OCI-LY7 (cell line): Measurements from ENCODE around the gene TMEM271. TPM values are rescaled to one million over a fixed set of nuclear protein-coding genes. Genes with fewer than 3 reads are reported as not detected.

Experiments used
- BruUV-seq: library from RNA; stranded (reverse); fragments of 400-500 nt; replicated peaks from 2 replicates; lab custom pipeline; 2021; lab: Mats Ljungman, UMichigan
- CTCF ChIA-PET: fragments of 300-600 bp; sonication (Branson Sonifier 250); formaldehyde crosslinking; loops from one replicate; lab custom pipeline; 2022; ENCODE audit warnings: antibody characterized with exemption; ENCODE audit not compliant: unreplicated experiment; lab: Charles Lee
- POLR2A ChIA-PET: fragments of 300-600 bp; sonication (Branson Sonifier 250); formaldehyde crosslinking; loops from one replicate; lab custom pipeline; 2022; ENCODE audit warnings: antibody characterized with exemption; lab: Charles Lee
- DNase-seq: peaks from one replicate; pipeline ENCODE4 v3.0.0-alpha.2; 2015; ENCODE audit warnings: low spot score
- H2AFZ ChIP-seq: fragments of 200-600 bp; sonication (generic), shearing (Covaris generic); 2 replicates; pipeline ENCODE4 v1.6.1; 2014; ENCODE audit warnings: mild to moderate bottlenecking, antibody characterized with exemption, low read length, moderate library complexity
- H3K27ac ChIP-seq: fragments of 200-600 bp; sonication (generic); 2 replicates; pipeline ENCODE4 v1.5.1; 2014; ENCODE audit warnings: mixed run types, low read depth, mild to moderate bottlenecking, moderate library complexity, low read length, inconsistent platforms; ENCODE audit not compliant: poor library complexity, severe bottlenecking
- H3K36me3 ChIP-seq: fragments of 200-600 bp; sonication (generic); 2 replicates; pipeline ENCODE4 v1.6.1; 2014; ENCODE audit warnings: mild to moderate bottlenecking, antibody characterized with exemption, low read length, moderate library complexity, mixed read lengths; ENCODE audit not compliant: insufficient read depth
- H3K4me1 ChIP-seq: fragments of 200-600 bp; sonication (generic); 2 replicates; pipeline ENCODE4 v1.5.1; 2014; ENCODE audit warnings: mild to moderate bottlenecking, low read length; ENCODE audit not compliant: insufficient read depth, poor library complexity, severe bottlenecking
- H3K4me2 ChIP-seq: fragments of 200-600 bp; sonication (generic); 2 replicates; pipeline ENCODE4 v1.6.1; 2014; ENCODE audit warnings: mild to moderate bottlenecking, low read length
- H3K4me3 ChIP-seq: fragments of 200-600 bp; sonication (generic); 2 replicates; pipeline ENCODE4 v1.5.1; 2014; ENCODE audit warnings: mild to moderate bottlenecking, low read depth, low read length; ENCODE audit not compliant: poor library complexity, severe bottlenecking
- H3K79me2 ChIP-seq: fragments of 200-600 bp; sonication (generic); 2 replicates; pipeline ENCODE4 v1.6.1; 2016; ENCODE audit warnings: low read depth, mild to moderate bottlenecking, low read length, moderate library complexity, mixed read lengths; ENCODE audit not compliant: insufficient read depth
- H3K9me2 ChIP-seq: fragments of 200-600 bp; sonication (generic); 2 replicates; pipeline ENCODE4 v1.6.1; 2016; ENCODE audit warnings: mild to moderate bottlenecking, low read length, mixed read lengths; ENCODE audit not compliant: insufficient read depth
- H3K9me3 ChIP-seq: fragments of 200-600 bp; sonication (generic); 2 replicates; pipeline ENCODE4 v1.6.1; 2014; ENCODE audit warnings: mild to moderate bottlenecking, mixed run types, low read length, mixed read lengths
- H4K20me1 ChIP-seq: fragments of 200-600 bp; sonication (generic); 2 replicates; pipeline ENCODE4 v1.6.1; 2014; ENCODE audit warnings: mild to moderate bottlenecking, antibody characterized with exemption, low read length, moderate library complexity, mixed read lengths; ENCODE audit not compliant: insufficient read depth
- CTCF ChIP-seq: fragments of 200-600 bp; sonication (generic); conservative IDR thresholded peaks from 2 replicates; pipeline ENCODE4 v1.5.1; 2014; ENCODE audit warnings: mild to moderate bottlenecking, antibody characterized with exemption, low read length, moderate library complexity, mixed read lengths
- EZH2phosphoT487 ChIP-seq: fragments of 200-600 bp; sonication (generic); IDR thresholded peaks from 2 replicates; pipeline ENCODE4 v1.6.1; 2018; ENCODE audit warnings: low read depth, borderline replicate concordance, mild to moderate bottlenecking, mixed run types, antibody characterized with exemption, low read length, moderate library complexity, mixed read lengths
- intact Hi-C: fragments of 100-400 bp; cut with micrococcal nuclease; formaldehyde crosslinking; loops from one replicate; pipeline ENCODE4 v1.10.0; 2022; ENCODE audit not compliant: unreplicated experiment
- total RNA-seq, 2 experiments: library from RNA; depleted of rRNA in 1 of 2; stranded (reverse); fragments of >200 nt in 1 of 2; shearing (Covaris generic) in 1 of 2; gene quantifications; 2 replicates each; pipeline ENCODE4 v1.2.3, GENCODE V29; 2014 to 2022

The TMEM271 gene
- total RNA-seq, 2 experiments from 2014 or later = not detected

GRCh38 chr4:567457-568350, 8.4 kb downstream of the TMEM271 start:
- DNase-seq = no peak
- no peak for TF ChIP-seq EZH2phosphoT487
- no peak for TF ChIP-seq CTCF
- Histone ChIP-seq H3K4me1 (no peaks in the 10 kb centered on the region), H4K20me1 (no peaks in the 10 kb centered on the region), H3K4me3 (no peak overlapping the region), H3K36me3 (no peaks in the 10 kb centered on the region), H3K27ac (no peak overlapping the region), H2AFZ (no peak overlapping the region), H3K4me2 (no peak overlapping the region), H3K9me2 (no peaks in the 10 kb centered on the region), H3K79me2 (no peaks in the 10 kb centered on the region), H3K9me3 (no peaks in the 10 kb centered on the region)
- CTCF ChIA-PET = no interaction called here
- POLR2A ChIA-PET = no interaction called here
- intact Hi-C loops = no loop called here
- BruUV-seq = no TSS peak

- H3K4me1 ChIP-seq = no peaks in the 10 kb centered on the region
- no peak overlapping the region for H3K4me3 ChIP-seq
- H3K36me3 ChIP-seq = no peaks in the 10 kb centered on the region
- no peaks in the 10 kb centered on the region for H3K79me2 ChIP-seq
- no peaks in the 10 kb centered on the region for H4K20me1 ChIP-seq
- H3K9me3 ChIP-seq = no peaks in the 10 kb centered on the region
- ChIA-PET POLR2A (no interaction called here), CTCF (no interaction called here)
- peak; percentile 4 for DNase-seq
- H2AFZ ChIP-seq = no peak overlapping the region
- H3K9me2 ChIP-seq = no peaks in the 10 kb centered on the region
- TF ChIP-seq CTCF (no peak), EZH2phosphoT487 (no peak)
- intact Hi-C loops = no loop called here
- H3K4me2 ChIP-seq = no peak overlapping the region
- H3K27ac ChIP-seq = no peak overlapping the region
- no TSS peak for BruUV-seq
These were observed 9.4 kb downstream of the TMEM271 start for GRCh38 chr4:566508-567295.
